Astrocyte (in vitro differentiated cells and primary cell): ENCODE measurements around the gene SPRED2. TPM values are rescaled to one million over a fixed set of nuclear protein-coding genes. Genes with fewer than 3 reads are reported as not detected.

Source experiments
- DNase-seq: peaks from one replicate; pipeline ENCODE4 v3.0.0-alpha.2; 2010; ENCODE audit warnings: low read depth
- FAIRE-seq: peaks from 2 replicates; lab custom pipeline; 2011; peaks lifted over from hg19 to GRCh38; lab: Jason Lieb, UNC
- H2AFZ ChIP-seq: 2 replicates; pipeline ENCODE4 v1.6.0; 2012; ENCODE audit warnings: low read depth, low read length, inconsistent platforms
- H3K27ac ChIP-seq: 2 replicates; pipeline ENCODE4 v1.5.1; 2011; ENCODE audit warnings: low read depth, low read length, inconsistent platforms
- H3K27me3 ChIP-seq: 2 replicates; pipeline ENCODE4 v1.6.0; 2011; ENCODE audit warnings: low read length, inconsistent platforms; ENCODE audit not compliant: insufficient read depth
- H3K36me3 ChIP-seq: 2 replicates; pipeline ENCODE4 v1.5.1; 2011; ENCODE audit warnings: low read length, inconsistent platforms; ENCODE audit not compliant: insufficient read depth
- H3K4me1 ChIP-seq: 2 replicates; pipeline ENCODE4 v1.5.1; 2011; ENCODE audit warnings: low read length, inconsistent platforms; ENCODE audit not compliant: insufficient read depth
- H3K4me2 ChIP-seq: 2 replicates; pipeline ENCODE4 v1.6.0; 2012; ENCODE audit warnings: low read length, inconsistent platforms
- H3K4me3 ChIP-seq: 2 replicates; pipeline ENCODE4 v1.5.1; 2011; ENCODE audit warnings: low read depth, mild to moderate bottlenecking, low read length, inconsistent platforms; ENCODE audit not compliant: insufficient read depth
- H3K79me2 ChIP-seq: 2 replicates; pipeline ENCODE4 v1.6.0; 2012; ENCODE audit warnings: mild to moderate bottlenecking, low read length, inconsistent platforms; ENCODE audit not compliant: insufficient read depth
- H3K9ac ChIP-seq: 2 replicates; pipeline ENCODE4 v1.6.0; 2012; ENCODE audit warnings: mild to moderate bottlenecking, low read length, inconsistent platforms
- H3K9me3 ChIP-seq: 2 replicates; pipeline ENCODE4 v1.5.1; 2012; ENCODE audit warnings: low read depth, mild to moderate bottlenecking, low read length, inconsistent platforms; ENCODE audit not compliant: insufficient read depth
- H4K20me1 ChIP-seq: 2 replicates; pipeline ENCODE4 v1.6.0; 2012; ENCODE audit warnings: low read length, inconsistent platforms; ENCODE audit not compliant: insufficient read depth
- H3K27ac Mint-ChIP-seq: one replicate; pipeline ENCODE4 v1.8.0; 2021; ENCODE audit warnings: mild to moderate bottlenecking, mixed read lengths; ENCODE audit not compliant: unreplicated experiment
- H3K27me3 Mint-ChIP-seq: one replicate; pipeline ENCODE4 v1.8.0; 2021; ENCODE audit warnings: low read depth, mixed read lengths; ENCODE audit not compliant: unreplicated experiment
- H3K36me3 Mint-ChIP-seq: one replicate; pipeline ENCODE4 v1.8.0; 2021; ENCODE audit warnings: low read depth, mixed read lengths; ENCODE audit not compliant: unreplicated experiment
- H3K4me1 Mint-ChIP-seq: one replicate; pipeline ENCODE4 v1.8.0; 2021; ENCODE audit warnings: low read depth, mixed read lengths; ENCODE audit not compliant: unreplicated experiment
- H3K4me3 Mint-ChIP-seq: one replicate; pipeline ENCODE4 v1.8.0; 2021; ENCODE audit warnings: mild to moderate bottlenecking, moderate library complexity, mixed read lengths; ENCODE audit not compliant: unreplicated experiment
- H3K9me3 Mint-ChIP-seq: one replicate; pipeline ENCODE4 v1.8.0; 2021; ENCODE audit warnings: mild to moderate bottlenecking, mixed read lengths; ENCODE audit not compliant: unreplicated experiment
- EZH2 ChIP-seq: IDR thresholded peaks from 2 replicates; pipeline ENCODE4 v1.6.1; 2012; ENCODE audit warnings: mild to moderate bottlenecking, low read length, inconsistent platforms; ENCODE audit not compliant: insufficient read depth
- total RNA-seq: library from RNA; stranded (reverse); gene quantifications from 2 replicates; pipeline ENCODE4 v1.2.1, GENCODE V29; 2021
- TF ChIP-seq, protein P1 (sequence below): IDR thresholded peaks from 2 replicates; pipeline ENCODE4 v1.5.1; 2011; ENCODE audit warnings: low read depth, mild to moderate bottlenecking, inconsistent platforms, low read length, moderate library complexity; ENCODE audit not compliant: insufficient read depth

The SPRED2 gene
- total RNA-seq, 1 donor from 2014 or later = 47.3 TPM

DNA sequence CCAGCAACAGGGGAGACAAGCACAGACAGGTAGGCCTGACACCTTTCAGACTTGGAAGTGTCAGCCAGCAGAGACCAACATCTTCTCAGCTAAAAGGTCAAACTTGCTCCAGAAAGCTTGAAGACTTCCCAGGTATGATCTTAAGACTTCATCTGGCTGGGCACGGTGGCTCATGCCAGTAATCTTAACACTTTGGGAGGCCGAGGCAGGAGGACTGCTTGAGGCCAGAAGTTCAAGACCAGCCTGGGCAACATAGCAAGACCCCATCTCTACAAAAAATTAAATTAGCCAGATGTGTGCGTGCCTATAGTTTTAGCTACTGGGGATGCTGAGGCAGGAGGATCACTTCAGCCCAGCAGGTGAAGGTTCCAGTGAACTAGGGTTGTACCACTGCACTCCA lies 39.0 kb upstream of the SPRED2 start:
- Histone ChIP-seq H3K9me3 (peaks cover 11% of the 10 kb centered on the region), H3K36me3 (no peaks in the 10 kb centered on the region), H3K4me1 (no peaks in the 10 kb centered on the region), H3K27ac (no peak overlapping the region), H3K79me2 (no peaks in the 10 kb centered on the region), H3K27me3 (no peaks in the 10 kb centered on the region), H3K4me3 (no peak overlapping the region), H3K9ac (no peak overlapping the region), H3K4me2 (no peak overlapping the region), H2AFZ (no peak overlapping the region), H4K20me1 (no peaks in the 10 kb centered on the region)
- Mint-ChIP-seq H3K27me3 (no peaks in the 10 kb centered on the region), H3K4me1 (no peaks in the 10 kb centered on the region), H3K27ac (no peak overlapping the region), H3K9me3 (peaks cover 36% of the 10 kb centered on the region), H3K4me3 (no peak overlapping the region), H3K36me3 (peaks cover 33% of the 10 kb centered on the region)
- no peak for FAIRE-seq
- no peak for DNase-seq
- TF ChIP-seq, protein P1, sequence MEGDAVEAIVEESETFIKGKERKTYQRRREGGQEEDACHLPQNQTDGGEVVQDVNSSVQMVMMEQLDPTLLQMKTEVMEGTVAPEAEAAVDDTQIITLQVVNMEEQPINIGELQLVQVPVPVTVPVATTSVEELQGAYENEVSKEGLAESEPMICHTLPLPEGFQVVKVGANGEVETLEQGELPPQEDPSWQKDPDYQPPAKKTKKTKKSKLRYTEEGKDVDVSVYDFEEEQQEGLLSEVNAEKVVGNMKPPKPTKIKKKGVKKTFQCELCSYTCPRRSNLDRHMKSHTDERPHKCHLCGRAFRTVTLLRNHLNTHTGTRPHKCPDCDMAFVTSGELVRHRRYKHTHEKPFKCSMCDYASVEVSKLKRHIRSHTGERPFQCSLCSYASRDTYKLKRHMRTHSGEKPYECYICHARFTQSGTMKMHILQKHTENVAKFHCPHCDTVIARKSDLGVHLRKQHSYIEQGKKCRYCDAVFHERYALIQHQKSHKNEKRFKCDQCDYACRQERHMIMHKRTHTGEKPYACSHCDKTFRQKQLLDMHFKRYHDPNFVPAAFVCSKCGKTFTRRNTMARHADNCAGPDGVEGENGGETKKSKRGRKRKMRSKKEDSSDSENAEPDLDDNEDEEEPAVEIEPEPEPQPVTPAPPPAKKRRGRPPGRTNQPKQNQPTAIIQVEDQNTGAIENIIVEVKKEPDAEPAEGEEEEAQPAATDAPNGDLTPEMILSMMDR = no peak
- no peak for TF ChIP-seq EZH2

DNA sequence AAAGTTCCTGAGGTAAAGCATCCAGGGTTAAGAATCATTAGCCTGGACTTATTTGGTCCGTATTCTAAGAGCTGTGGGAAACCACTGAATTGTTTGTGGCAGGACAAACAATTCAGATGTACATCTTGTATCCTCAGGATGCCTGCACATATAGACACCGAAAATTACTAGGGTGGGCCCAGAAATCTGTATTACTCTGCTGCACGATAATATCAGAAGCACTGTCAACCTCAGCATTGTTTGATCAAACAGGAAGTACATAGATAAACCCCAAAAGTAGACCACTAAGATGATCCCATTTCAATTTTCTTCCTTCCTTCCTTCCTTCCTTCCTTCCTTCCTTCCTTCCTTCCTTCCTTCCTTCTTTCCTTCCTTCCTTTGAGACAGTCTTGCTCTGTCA lies 34.2 kb upstream of the SPRED2 start:
- H3K9ac ChIP-seq = no peak overlapping the region
- H4K20me1 ChIP-seq = no peaks in the 10 kb centered on the region
- H3K79me2 ChIP-seq = no peaks in the 10 kb centered on the region
- no peak overlapping the region for H3K27ac ChIP-seq
- Mint-ChIP-seq H3K4me1 (peaks cover 9% of the 10 kb centered on the region), H3K27me3 (peaks cover 2% of the 10 kb centered on the region), H3K27ac (no peak overlapping the region), H3K4me3 (no peak overlapping the region), H3K36me3 (peaks cover 4% of the 10 kb centered on the region), H3K9me3 (peaks cover 8% of the 10 kb centered on the region)
- no peak for DNase-seq
- H3K36me3 ChIP-seq = no peaks in the 10 kb centered on the region
- no peaks in the 10 kb centered on the region for H3K27me3 ChIP-seq
- no peak overlapping the region for H3K4me2 ChIP-seq
- H3K4me3 ChIP-seq = no peak overlapping the region
- H3K9me3 ChIP-seq = no peaks in the 10 kb centered on the region
- no peak for TF ChIP-seq EZH2
- TF ChIP-seq, protein P1 = no peak
- no peak overlapping the region for H2AFZ ChIP-seq
- H3K4me1 ChIP-seq = peaks cover 4% of the 10 kb centered on the region
- FAIRE-seq = no peak

DNA sequence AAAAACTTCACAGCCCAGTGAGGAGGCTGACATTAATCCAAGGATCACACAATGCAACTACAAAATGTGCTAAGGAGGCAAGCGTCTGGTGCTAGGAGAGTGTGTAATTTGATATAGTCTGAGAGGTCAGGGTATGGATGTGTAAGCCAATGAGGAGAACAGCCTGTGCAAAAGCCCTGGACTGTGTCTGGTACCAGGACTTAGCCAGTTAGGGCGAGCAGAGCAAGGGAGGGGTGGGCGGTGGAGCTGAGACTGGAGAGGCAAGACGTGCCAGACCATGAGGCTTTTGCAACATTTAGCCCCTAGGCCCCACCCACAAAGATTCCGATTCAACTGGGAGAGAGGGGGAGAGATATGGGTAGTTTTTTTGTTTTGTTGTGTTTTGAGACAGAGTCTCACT lies 33.5 kb upstream of the SPRED2 start:
- Mint-ChIP-seq H3K27ac (no peak overlapping the region), H3K36me3 (peaks cover 2% of the 10 kb centered on the region), H3K4me3 (no peak overlapping the region), H3K4me1 (peaks cover 10% of the 10 kb centered on the region), H3K9me3 (peaks cover 5% of the 10 kb centered on the region), H3K27me3 (peaks cover 2% of the 10 kb centered on the region)
- no peak overlapping the region for H3K4me3 ChIP-seq
- H3K4me1 ChIP-seq = peaks cover 4% of the 10 kb centered on the region
- H3K27me3 ChIP-seq = no peaks in the 10 kb centered on the region
- H2AFZ ChIP-seq = no peak overlapping the region
- no peaks in the 10 kb centered on the region for H3K9me3 ChIP-seq
- H3K9ac ChIP-seq = no peak overlapping the region
- H4K20me1 ChIP-seq = no peaks in the 10 kb centered on the region
- no peak overlapping the region for H3K4me2 ChIP-seq
- no peak for FAIRE-seq
- H3K27ac ChIP-seq = no peak overlapping the region
- no peak for DNase-seq
- TF ChIP-seq, protein P1 = no peak
- TF ChIP-seq EZH2 = no peak
- H3K79me2 ChIP-seq = no peaks in the 10 kb centered on the region
- H3K36me3 ChIP-seq = no peaks in the 10 kb centered on the region
